K562 (cell line): ENCODE measurements around the gene NTSR1. TPM values are rescaled to one million over a fixed set of nuclear protein-coding genes. Genes with fewer than 3 reads are reported as not detected.

Source experiments
- ATAC-seq: fragments of 200-7000 bp; cut with Tn5 transposase; 3 replicates; pipeline ENCODE4 v1.9.1; 2020; ENCODE audit warnings: moderate library complexity
- BruUV-seq: library from RNA; stranded (reverse); fragments of 400-500 nt; replicated peaks from 2 replicates; lab custom pipeline; 2021; lab: Mats Ljungman, UMichigan
- CTCF ChIA-PET: fragments of 300-600 bp; formaldehyde crosslinking; extraction: SDS; loops from one replicate; lab custom pipeline; 2021; ENCODE audit warnings: low intra/inter-chr PET ratio; lab: Yijun Ruan, JAX
- POLR2A ChIA-PET: fragments of 300-600, 350-650 bp; sonication (Branson Sonifier 250); formaldehyde crosslinking; extraction: SDS; loops from one replicate; lab custom pipeline; 2021; ENCODE audit warnings: antibody characterized with exemption, inconsistent platforms; lab: Yijun Ruan, JAX
- DNase-seq, 4 experiments: peaks; one replicate each; pipeline versions ENCODE4 v3.0.0 to v3.0.0-alpha.2; 2011 to 2018; ENCODE audit warnings: low spot score in 3 of 4, mixed read lengths in 3 of 4; ENCODE audit errors: extremely low read depth in 1 of 4
- FAIRE-seq: peaks from 2 replicates; lab custom pipeline; 2011; peaks lifted over from hg19 to GRCh38; lab: Jason Lieb, UNC
- H2AFZ ChIP-seq: 2 replicates; pipeline ENCODE4 v1.6.0; 2011; ENCODE audit warnings: low read depth, low read length, control low read depth, inconsistent platforms
- H3K27ac ChIP-seq: fragments of 200-600 bp; 3 replicates; pipeline ENCODE4 v1.8.0; 2011; ENCODE audit warnings: low read depth, mild to moderate bottlenecking, control low read depth, inconsistent platforms, low read length, moderate library complexity, mixed read lengths; ENCODE audit errors: extremely low read depth
- H3K27me3 ChIP-seq, 2 experiments: fragments of 300-600 bp in 1 of 2; 2 replicates in 1 of 2; 3 replicates in 1 of 2; pipeline versions ENCODE4 v1.6.0 to v1.8.0; 2011; ENCODE audit warnings: inconsistent platforms in 2 of 2, low read length in 2 of 2, mild to moderate bottlenecking in 1 of 2, mixed read lengths in 1 of 2, moderate library complexity in 1 of 2; ENCODE audit not compliant: control insufficient read depth in 2 of 2, insufficient read depth in 2 of 2
- H3K36me3 ChIP-seq: fragments of 300-600 bp; 3 replicates; pipeline ENCODE4 v1.8.0; 2011; ENCODE audit warnings: mild to moderate bottlenecking, low read length, inconsistent platforms; ENCODE audit not compliant: control insufficient read depth, insufficient read depth
- H3K4me1 ChIP-seq, 2 experiments: fragments of 200-600 bp in 1 of 2; replicated peaks in 1 of 2; 2 replicates in 1 of 2; 3 replicates in 1 of 2; pipeline versions ENCODE4 v1.5.1 to v1.8.0; 2011; ENCODE audit warnings: inconsistent platforms in 2 of 2, low read length in 2 of 2, mild to moderate bottlenecking in 1 of 2, mixed read lengths in 1 of 2, moderate library complexity in 1 of 2; ENCODE audit not compliant: control insufficient read depth in 2 of 2, insufficient read depth in 2 of 2
- H3K4me2 ChIP-seq: 2 replicates; pipeline ENCODE4 v1.6.1; 2011; ENCODE audit warnings: low read length, control low read depth, inconsistent platforms, mixed read lengths; ENCODE audit not compliant: insufficient read depth
- H3K4me3 ChIP-seq: fragments of 200-600 bp; sonication (generic), shearing (Covaris generic); 2 replicates; pipeline ENCODE4 v1.5.1; 2016; ENCODE audit warnings: control low read depth, inconsistent platforms
- H3K79me2 ChIP-seq: fragments of 200-600 bp; 3 replicates; pipeline ENCODE4 v1.8.0; 2011; ENCODE audit warnings: low read length, inconsistent platforms; ENCODE audit not compliant: control insufficient read depth, insufficient read depth
- H3K9ac ChIP-seq, 2 experiments: 2 replicates each; pipeline versions ENCODE4 v1.6.0 to v1.6.1; 2011; ENCODE audit warnings: low read depth in 2 of 2, low read length in 2 of 2, control low read depth in 1 of 2, inconsistent platforms in 1 of 2, mild to moderate bottlenecking in 1 of 2, mixed read lengths in 1 of 2; ENCODE audit not compliant: insufficient read depth in 1 of 2
- H3K9me1 ChIP-seq: one replicate; pipeline ENCODE4 v1.6.0; 2011; ENCODE audit warnings: inconsistent platforms, mild to moderate bottlenecking, low read length, moderate library complexity; ENCODE audit not compliant: control insufficient read depth, insufficient read depth
- H3K9me3 ChIP-seq: replicated peaks from 2 replicates; pipeline ENCODE4 v1.5.1; 2011; ENCODE audit warnings: low read depth, low read length, inconsistent platforms; ENCODE audit not compliant: control insufficient read depth, insufficient read depth
- H4K20me1 ChIP-seq: replicated peaks from 2 replicates; pipeline ENCODE4 v1.6.1; 2011; ENCODE audit warnings: low read length, inconsistent platforms, mixed read lengths; ENCODE audit not compliant: control insufficient read depth, insufficient read depth
- BCOR ChIP-seq: fragments of 450-650 bp; IDR thresholded peaks from 2 replicates; pipeline ENCODE4 v1.6.1; 2016
- ELF1 ChIP-seq: fragments of 200-800 bp; sonication (Bioruptor generic); IDR thresholded peaks from 2 replicates; pipeline ENCODE4 v1.6.1; 2016; ENCODE audit warnings: missing genetic modification characterization, missing compliant biosample characterization
- KDM1A ChIP-seq, 2 experiments: fragments of 450-650 bp; IDR thresholded peaks; 2 replicates each; pipeline ENCODE4 v1.6.1; 2016; ENCODE audit warnings: mild to moderate bottlenecking in 2 of 2
- RCOR1 ChIP-seq, 2 experiments: IDR thresholded peaks; 2 replicates each; pipeline ENCODE4 v1.6.1; 2012; ENCODE audit warnings: low read depth in 2 of 2, low read length in 2 of 2, borderline replicate concordance in 1 of 2, improper control_type of control experiment in 1 of 2
- RHOXF2B ChIP-seq: fragments of 250-450 bp; sonication (Bioruptor Pico); conservative IDR thresholded peaks from 2 replicates; pipeline ENCODE4 v1.5.1; 2021
- SMARCA5 ChIP-seq: fragments of 450-650 bp; IDR thresholded peaks from 2 replicates; pipeline ENCODE4 v1.6.1; 2016
- ZFP36 ChIP-seq: fragments of 150-350 bp; IDR thresholded peaks from 2 replicates; pipeline ENCODE4 v1.6.1; 2018; ENCODE audit warnings: low read length, low read depth; ENCODE audit not compliant: partially characterized antibody
- ZNF436 ChIP-seq: fragments of 250-450, 450-650 bp; sonication (Bioruptor Pico); formaldehyde crosslinking; IDR thresholded peaks from 2 replicates; pipeline ENCODE4 v1.7.0; 2020; ENCODE audit warnings: mild to moderate bottlenecking
- WGBS: fragments of 100-300 bp; shearing (Covaris generic); methylation state at CpG from one replicate; pipeline ENCODE4 v1.1.6; 2016; ENCODE audit warnings: low coverage, mixed read lengths; ENCODE audit not compliant: insufficient coverage; ENCODE audit errors: missing lambda C conversion rate; 5-methylcytosine and 5-hydroxymethylcytosine counted together
- in situ Hi-C: fragments of 300-500 bp; cut with MboI; formaldehyde crosslinking; loops from 4 replicates; pipeline ENCODE4 v1.15.0; 2018; ENCODE audit warnings: inconsistent platforms, mixed read lengths
- intact Hi-C: fragments of 100-400 bp; cut with micrococcal nuclease; formaldehyde crosslinking; loops from 2 replicates; pipeline ENCODE4 v1.14.2; 2022
- polyA plus RNA-seq, 8 experiments: library from polyadenylated mRNA; depleted of rRNA in 4 of 8; stranded (reverse) in 5 of 8; unstranded in 3 of 8; fragments of >200 nt; fragmentation: Nextera tagmentation in 2 of 8; fragmentation: Illumina TruSeq in 1 of 8; extraction: Ambion mirVana in 2 of 8; extraction: Trizol in 1 of 8; gene quantifications; 2 replicates each; pipeline versions ENCODE4 v1.2.1 to v1.2.3, GENCODE V29; 2011 to 2014; ENCODE audit warnings: inconsistent platforms in 1 of 8, missing spikeins in 1 of 8
- total RNA-seq, 7 experiments: library from RNA; depleted of rRNA in 6 of 7; stranded (reverse); fragments of >200 nt in 6 of 7; fragmentation: Illumina TruSeq in 2 of 7; extraction: Trizol in 2 of 7; gene quantifications; 2 replicates each; pipeline versions ENCODE4 v1.2.1 to v1.2.3, GENCODE V29; 2011 to 2021; ENCODE audit warnings: low replicate concordance in 1 of 7
- TF ChIP-seq, protein P1 (sequence below): IDR thresholded peaks from 3 replicates; pipeline ENCODE4 v1.6.1; 2011; ENCODE audit warnings: borderline replicate concordance, mild to moderate bottlenecking, moderate library complexity; ENCODE audit not compliant: insufficient read length; ENCODE audit errors: extremely low read depth

NTSR1 gene
- total and polyA plus RNA-seq, 9 of the 15 experiments (the other 6 are each of a cell fraction or from before 2014, with no cell fraction given), result 0.04 to 0.40 (median 0.13) TPM; not detected in 3

DNA sequence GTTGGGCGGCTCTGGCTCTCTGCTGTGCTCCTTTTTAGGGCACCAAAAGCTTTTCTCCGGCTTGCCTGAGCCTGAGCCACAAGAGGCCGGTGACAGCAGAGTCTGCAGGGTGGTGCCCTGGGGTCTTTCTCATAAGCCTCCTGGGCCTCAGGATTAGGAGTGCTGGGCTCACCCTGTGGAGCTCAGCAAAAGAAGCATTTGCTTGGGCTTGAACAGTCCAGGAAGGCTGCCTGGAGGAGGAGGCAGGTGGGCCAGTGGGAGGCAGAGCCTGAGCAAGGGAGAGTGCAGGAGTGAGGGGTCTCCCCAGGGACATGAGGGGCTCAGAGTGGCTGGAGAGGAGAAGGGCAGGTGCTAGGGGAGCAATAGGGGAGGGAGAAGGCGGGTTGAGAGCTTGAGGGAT, 54.8 kb downstream of the NTSR1 start:
- Histone ChIP-seq H3K79me2 (no peaks in the 10 kb centered on the region), H2AFZ (no peak overlapping the region), H3K36me3 (no peaks in the 10 kb centered on the region), H3K9me3 (no peaks in the 10 kb centered on the region), H3K4me3 (no peak overlapping the region), H4K20me1 (peaks cover 17% of the 10 kb centered on the region), H3K27me3 (peaks cover 0 to 22% of the 10 kb centered on the region in 2 experiments; a peak in 3 of 5 replicates), H3K4me2 (no peak overlapping the region), H3K9ac (no peak overlapping the region), H3K4me1 (peaks cover 0 to 35% of the 10 kb centered on the region in 2 experiments; a peak in 4 of 5 replicates), H3K27ac (no peak overlapping the region), H3K9me1 (no peaks in the 10 kb centered on the region)
- FAIRE-seq (no peak), DNase-seq (no peak), ATAC-seq (no peak)
- no TSS peak for BruUV-seq
- intact Hi-C loops, result no loop called here
- in situ Hi-C loops, result no loop called here
- ChIA-PET CTCF (no interaction called here), POLR2A (interaction anchor here (0.6 to 1.6 kb wide), 3 partner anchors 10 to 57 kb away, joined by 3 to 5 read pairs (median 3); no protein-coding TSS in a partner anchor)
- TF ChIP-seq KDM1A (IDR thresholded peaks at IDR 0.05) (peak in 1 of 2 experiments; percentile 69; a peak in 2 of 4 replicates), ZNF436 (CRISPR knock-in tag) (peak; percentile 78), SMARCA5 (peak; percentile 28; the same call in 1 of the 2 replicates), BCOR (peak; percentile 89), ZFP36 (peak; percentile 98), RCOR1 (IDR thresholded peaks at IDR 0.05; ENCODE audit: borderline replicate concordance in 1 of 2, low read depth in 2 of 2, low read length in 2 of 2) (peak in 1 of 2 experiments; percentile 34; a peak in 1 of 4 replicates), ELF1 (no peak), RHOXF2B (CRISPR knock-in tag) (no peak)
- TF ChIP-seq, protein P1, sequence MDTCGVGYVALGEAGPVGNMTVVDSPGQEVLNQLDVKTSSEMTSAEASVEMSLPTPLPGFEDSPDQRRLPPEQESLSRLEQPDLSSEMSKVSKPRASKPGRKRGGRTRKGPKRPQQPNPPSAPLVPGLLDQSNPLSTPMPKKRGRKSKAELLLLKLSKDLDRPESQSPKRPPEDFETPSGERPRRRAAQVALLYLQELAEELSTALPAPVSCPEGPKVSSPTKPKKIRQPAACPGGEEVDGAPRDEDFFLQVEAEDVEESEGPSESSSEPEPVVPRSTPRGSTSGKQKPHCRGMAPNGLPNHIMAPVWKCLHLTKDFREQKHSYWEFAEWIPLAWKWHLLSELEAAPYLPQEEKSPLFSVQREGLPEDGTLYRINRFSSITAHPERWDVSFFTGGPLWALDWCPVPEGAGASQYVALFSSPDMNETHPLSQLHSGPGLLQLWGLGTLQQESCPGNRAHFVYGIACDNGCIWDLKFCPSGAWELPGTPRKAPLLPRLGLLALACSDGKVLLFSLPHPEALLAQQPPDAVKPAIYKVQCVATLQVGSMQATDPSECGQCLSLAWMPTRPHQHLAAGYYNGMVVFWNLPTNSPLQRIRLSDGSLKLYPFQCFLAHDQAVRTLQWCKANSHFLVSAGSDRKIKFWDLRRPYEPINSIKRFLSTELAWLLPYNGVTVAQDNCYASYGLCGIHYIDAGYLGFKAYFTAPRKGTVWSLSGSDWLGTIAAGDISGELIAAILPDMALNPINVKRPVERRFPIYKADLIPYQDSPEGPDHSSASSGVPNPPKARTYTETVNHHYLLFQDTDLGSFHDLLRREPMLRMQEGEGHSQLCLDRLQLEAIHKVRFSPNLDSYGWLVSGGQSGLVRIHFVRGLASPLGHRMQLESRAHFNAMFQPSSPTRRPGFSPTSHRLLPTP, result peak; percentile 49
- WGBS, result 67% methylated on average over 3 of the region's 4 CpGs
